Gastroesophageal sphincter (tissue), 3 donors: Measurements from ENCODE around the gene AATF.

Source experiments
- POLR2AphosphoS5 ChIP-seq: sonication (generic); formaldehyde crosslinking; IDR thresholded peaks from one replicate; pipeline ENCODE4 v1.6.1; 2017; ENCODE audit warnings: antibody characterized with exemption
- TF ChIP-seq, protein P1 (sequence below), 4 experiments: fragments of 200-600 bp in 2 of 4; fragments of 450-650 bp in 2 of 4; sonication (generic) in 1 of 4; IDR thresholded peaks; one replicate each; pipeline ENCODE4 v1.5.1; 2017 to 2019; ENCODE audit warnings: antibody characterized with exemption in 4 of 4, mild to moderate bottlenecking in 2 of 4, moderate library complexity in 2 of 4

GRCh38 chr17:36918211-36918691, 30.5 kb upstream of the AATF start:
- TF ChIP-seq, protein P1, sequence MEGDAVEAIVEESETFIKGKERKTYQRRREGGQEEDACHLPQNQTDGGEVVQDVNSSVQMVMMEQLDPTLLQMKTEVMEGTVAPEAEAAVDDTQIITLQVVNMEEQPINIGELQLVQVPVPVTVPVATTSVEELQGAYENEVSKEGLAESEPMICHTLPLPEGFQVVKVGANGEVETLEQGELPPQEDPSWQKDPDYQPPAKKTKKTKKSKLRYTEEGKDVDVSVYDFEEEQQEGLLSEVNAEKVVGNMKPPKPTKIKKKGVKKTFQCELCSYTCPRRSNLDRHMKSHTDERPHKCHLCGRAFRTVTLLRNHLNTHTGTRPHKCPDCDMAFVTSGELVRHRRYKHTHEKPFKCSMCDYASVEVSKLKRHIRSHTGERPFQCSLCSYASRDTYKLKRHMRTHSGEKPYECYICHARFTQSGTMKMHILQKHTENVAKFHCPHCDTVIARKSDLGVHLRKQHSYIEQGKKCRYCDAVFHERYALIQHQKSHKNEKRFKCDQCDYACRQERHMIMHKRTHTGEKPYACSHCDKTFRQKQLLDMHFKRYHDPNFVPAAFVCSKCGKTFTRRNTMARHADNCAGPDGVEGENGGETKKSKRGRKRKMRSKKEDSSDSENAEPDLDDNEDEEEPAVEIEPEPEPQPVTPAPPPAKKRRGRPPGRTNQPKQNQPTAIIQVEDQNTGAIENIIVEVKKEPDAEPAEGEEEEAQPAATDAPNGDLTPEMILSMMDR (IDR thresholded peaks at IDR 0.05): no peak
- no peak for TF ChIP-seq POLR2AphosphoS5
